Measurements from ENCODE around the gene LENG8. TPM values are rescaled to one million over a fixed set of nuclear protein-coding genes. Genes with fewer than 3 reads are reported as not detected.
A peak's percentile ranks its signal among the peaks of the same experiment; 100 is the strongest.

Gene LENG8
- total and polyA plus RNA-seq, 7 donors, result 21.7 to 60.2 (median 28.6) TPM

DNA sequence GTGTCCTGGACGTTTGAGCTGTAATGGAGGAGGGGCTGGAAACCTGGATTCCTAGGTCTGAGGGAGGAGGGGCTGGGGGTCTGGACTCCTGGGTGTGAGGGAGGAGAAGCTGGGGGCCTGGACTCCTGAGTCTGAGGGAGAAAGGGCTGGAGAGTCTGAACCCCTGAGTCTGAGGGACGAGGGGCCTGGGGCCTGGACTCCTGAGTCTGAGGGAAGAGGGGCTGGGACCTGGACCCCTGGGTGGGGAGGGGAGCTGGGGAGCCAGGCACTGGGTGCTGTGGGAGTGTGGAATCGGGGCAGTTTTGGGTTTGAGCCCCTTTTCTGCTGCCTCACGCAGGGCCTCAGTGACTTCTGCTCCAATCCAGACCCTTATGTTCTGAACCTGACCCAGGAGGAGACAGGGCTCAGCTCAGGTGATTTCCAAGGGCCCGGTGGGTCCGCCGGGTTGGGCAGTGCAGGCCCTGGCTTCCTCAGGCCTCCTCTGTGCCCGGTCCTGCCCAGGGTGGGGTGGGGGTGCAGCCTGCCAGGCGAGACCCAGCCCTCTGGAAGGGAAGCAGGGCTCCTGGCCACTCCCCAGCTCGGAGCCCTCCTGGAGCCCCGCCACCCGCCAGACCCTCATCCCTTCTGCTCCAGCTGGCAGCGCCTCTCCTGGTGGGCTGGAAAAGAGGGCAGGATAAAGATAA lies 19.3 kb upstream of the LENG8 start:
- ATAC-seq (peak in 1 of 4 donors; percentile 14), DNase-seq (no peak)
- H3K4me3 ChIP-seq, result no peak overlapping the region
- WGBS, 3 donors, result 37 to 40% (median 39%) methylated on average over 12 to 13 of the region's 13 CpGs
- TF ChIP-seq, protein P1, sequence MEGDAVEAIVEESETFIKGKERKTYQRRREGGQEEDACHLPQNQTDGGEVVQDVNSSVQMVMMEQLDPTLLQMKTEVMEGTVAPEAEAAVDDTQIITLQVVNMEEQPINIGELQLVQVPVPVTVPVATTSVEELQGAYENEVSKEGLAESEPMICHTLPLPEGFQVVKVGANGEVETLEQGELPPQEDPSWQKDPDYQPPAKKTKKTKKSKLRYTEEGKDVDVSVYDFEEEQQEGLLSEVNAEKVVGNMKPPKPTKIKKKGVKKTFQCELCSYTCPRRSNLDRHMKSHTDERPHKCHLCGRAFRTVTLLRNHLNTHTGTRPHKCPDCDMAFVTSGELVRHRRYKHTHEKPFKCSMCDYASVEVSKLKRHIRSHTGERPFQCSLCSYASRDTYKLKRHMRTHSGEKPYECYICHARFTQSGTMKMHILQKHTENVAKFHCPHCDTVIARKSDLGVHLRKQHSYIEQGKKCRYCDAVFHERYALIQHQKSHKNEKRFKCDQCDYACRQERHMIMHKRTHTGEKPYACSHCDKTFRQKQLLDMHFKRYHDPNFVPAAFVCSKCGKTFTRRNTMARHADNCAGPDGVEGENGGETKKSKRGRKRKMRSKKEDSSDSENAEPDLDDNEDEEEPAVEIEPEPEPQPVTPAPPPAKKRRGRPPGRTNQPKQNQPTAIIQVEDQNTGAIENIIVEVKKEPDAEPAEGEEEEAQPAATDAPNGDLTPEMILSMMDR (IDR thresholded peaks at IDR 0.05), result no peak
- H3K36me3 ChIP-seq (ENCODE audit: insufficient read depth in 1 of 2, low read depth in 1 of 2), result no peaks in the 10 kb centered on the region
- intact Hi-C loops (cut with DNase I), result no loop called here
- no peak overlapping the region for H3K27ac ChIP-seq
- H3K4me1 ChIP-seq, result no peaks in the 10 kb centered on the region
- H3K27me3 ChIP-seq (ENCODE audit: insufficient read depth in 3 of 3, low read length in 2 of 3), result peaks cover 0 to 37% (median 22%) of the 10 kb centered on the region in 3 donors
- no peaks in the 10 kb centered on the region for H3K9me3 ChIP-seq

DNA sequence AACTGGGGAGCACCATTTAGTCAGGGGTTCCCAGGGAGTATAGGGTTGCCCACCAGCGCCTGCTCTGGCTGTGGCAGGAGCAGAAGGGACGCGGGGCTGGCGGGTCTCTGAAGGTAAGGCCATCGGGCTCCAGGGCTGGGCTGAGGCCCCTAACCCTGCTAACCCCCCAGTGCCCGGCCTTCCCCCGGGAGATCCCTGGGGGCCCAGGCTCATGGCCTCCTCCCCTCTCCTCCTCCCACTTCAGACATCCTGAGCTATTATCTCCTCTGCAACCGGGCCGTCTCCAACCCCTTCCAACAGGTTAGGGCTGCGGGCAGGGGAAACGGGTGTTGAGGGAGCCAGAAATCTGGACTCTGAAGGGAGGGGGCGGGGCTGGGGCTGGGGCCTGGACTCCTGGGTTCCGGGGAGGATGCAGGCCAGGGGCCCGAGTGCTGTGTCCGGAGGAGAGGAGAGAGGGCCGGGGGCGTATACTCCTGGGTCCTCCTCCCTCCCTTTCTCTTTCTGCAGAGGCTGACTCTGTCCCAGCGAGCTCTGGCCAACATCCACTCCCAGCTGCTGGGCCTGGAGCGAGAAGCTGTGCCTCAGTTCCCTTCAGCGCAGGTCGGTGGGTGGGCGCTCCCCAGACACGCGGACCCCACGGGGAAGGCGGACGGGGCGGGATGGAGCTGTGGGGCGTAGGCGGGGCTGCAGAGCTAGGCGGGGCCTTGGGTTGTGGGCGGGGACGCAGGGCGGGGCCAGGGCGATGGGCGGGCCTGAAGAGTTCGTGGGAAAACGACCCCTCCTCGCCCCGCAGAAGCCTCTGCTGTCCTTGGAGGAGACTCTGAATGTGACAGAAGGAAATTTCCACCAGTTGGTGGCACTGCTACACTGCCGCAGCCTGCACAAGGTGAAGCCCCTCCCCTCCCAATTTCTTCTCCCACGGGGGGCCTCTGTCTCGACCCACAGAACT lies 18.4 kb upstream of the LENG8 start:
- TF ChIP-seq, protein P1 (IDR thresholded peaks at IDR 0.05), result peak; percentile 16
- Histone ChIP-seq H3K4me3 (peak overlapping the region; percentile 44), H3K36me3 (ENCODE audit: insufficient read depth in 1 of 2, low read depth in 1 of 2) (no peaks in the 10 kb centered on the region), H3K4me1 (no peaks in the 10 kb centered on the region), H3K27me3 (ENCODE audit: insufficient read depth in 3 of 3, low read length in 2 of 3) (peaks cover 0 to 36% (median 20%) of the 10 kb centered on the region in 3 donors), H3K27ac (no peak overlapping the region), H3K9me3 (no peaks in the 10 kb centered on the region)
- intact Hi-C loops (cut with DNase I), result no loop called here
- peak; percentile 38 to 59 (median 50) for ATAC-seq
- WGBS, 3 donors, result 5 to 6% (median 6%) methylated on average over 26 to 43 of the region's 43 CpGs
- DNase-seq, result peak in 1 of 2 donors; percentile 71

DNA sequence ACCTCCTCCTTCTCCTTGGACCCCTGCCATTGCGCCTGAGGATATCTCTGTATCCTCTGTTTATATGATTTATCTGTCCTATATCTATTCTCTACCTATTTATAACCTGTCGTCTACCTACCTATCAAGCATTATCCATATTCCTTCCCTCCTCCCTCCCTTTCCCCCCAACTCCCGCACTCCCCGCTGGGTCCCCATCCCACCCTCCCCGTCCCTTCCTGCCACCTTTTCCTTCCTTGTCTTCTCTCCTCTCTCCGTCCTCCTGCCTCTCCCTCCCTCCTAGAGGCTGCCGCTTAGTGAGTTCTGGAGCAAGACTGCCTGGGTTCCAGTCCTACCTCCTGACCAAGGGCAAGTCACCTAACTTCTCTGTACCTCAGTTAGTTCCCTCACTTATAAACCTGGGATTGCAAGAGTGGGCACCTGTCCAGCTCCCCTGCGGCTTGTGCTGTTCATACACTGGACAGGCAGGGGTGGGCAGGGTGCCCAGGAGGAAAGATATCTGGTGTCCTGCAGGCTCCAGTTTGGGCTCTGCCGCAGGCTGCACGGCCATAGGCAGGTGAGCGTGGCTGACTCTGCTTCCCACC lies 17.7 kb upstream of the LENG8 start:
- TF ChIP-seq, protein P1 (IDR thresholded peaks at IDR 0.05), result no peak
- peak overlapping the region; percentile 44 for H3K4me3 ChIP-seq
- H3K27ac ChIP-seq, result no peak overlapping the region
- H3K4me1 ChIP-seq, result no peaks in the 10 kb centered on the region
- ATAC-seq, result peak in 1 of 4 donors; percentile 8
- intact Hi-C loops (cut with DNase I), result no loop called here
- H3K27me3 ChIP-seq (ENCODE audit: insufficient read depth in 3 of 3, low read length in 2 of 3), result peaks cover 0 to 32% (median 20%) of the 10 kb centered on the region in 3 donors
- no peaks in the 10 kb centered on the region for H3K9me3 ChIP-seq
- WGBS, 3 donors, result 34 to 38% (median 38%) methylated on average over 10 to 11 of the region's 11 CpGs
- no peaks in the 10 kb centered on the region for H3K36me3 ChIP-seq (ENCODE audit: insufficient read depth in 1 of 2, low read depth in 1 of 2)
- peak in 1 of 2 donors; percentile 19 for DNase-seq

DNA sequence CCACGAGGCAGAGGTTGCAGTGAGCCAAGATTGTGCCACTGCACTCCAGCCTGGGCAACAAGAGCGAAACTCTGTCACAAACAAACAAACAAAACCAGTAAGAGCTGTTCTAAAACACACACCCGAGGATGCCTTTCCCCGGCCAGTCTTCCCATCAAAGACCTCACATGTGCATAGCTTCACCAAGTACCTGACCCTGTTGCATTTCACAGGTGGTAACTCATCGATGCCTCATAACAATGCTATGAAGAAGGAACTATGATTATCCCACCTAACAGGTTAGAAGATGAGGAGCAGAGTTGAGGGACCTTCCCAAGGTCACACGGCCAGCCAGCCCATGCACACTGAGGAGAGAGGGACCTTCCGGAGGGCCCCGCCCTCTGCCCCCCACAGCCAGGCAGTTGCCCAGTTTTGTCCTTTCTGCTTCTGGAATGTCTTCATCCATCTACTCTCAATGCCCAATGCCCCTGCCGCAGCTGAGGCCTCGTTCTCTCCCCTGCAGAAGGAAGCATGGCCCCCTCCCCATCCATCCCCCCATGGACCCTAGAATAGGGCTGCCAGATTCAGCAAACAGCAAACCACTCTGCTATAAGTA lies 16.8 kb upstream of the LENG8 start:
- Histone ChIP-seq H3K9me3 (no peaks in the 10 kb centered on the region), H3K27ac (no peak overlapping the region), H3K27me3 (ENCODE audit: insufficient read depth in 3 of 3, low read length in 2 of 3) (peaks cover 0 to 28% (median 16%) of the 10 kb centered on the region in 3 donors), H3K4me1 (no peaks in the 10 kb centered on the region), H3K36me3 (ENCODE audit: insufficient read depth in 1 of 2, low read depth in 1 of 2) (no peaks in the 10 kb centered on the region), H3K4me3 (no peak overlapping the region)
- TF ChIP-seq, protein P1 (IDR thresholded peaks at IDR 0.05), result no peak
- WGBS, 3 donors, result 65 to 69% (median 68%) methylated on average over 10 of the region's 10 CpGs
- ATAC-seq (no peak), DNase-seq (peak in 1 of 2 donors; percentile 28)
- intact Hi-C loops (cut with DNase I), result no loop called here
